HCT116 (cell line): ENCODE results near the gene LRRC32. TPM values are rescaled to one million over a fixed set of nuclear protein-coding genes. Genes with fewer than 3 reads are reported as not detected.

ENCODE experiments used
- ATAC-seq: fragments of 200-7000 bp; cut with Tn5 transposase; 2 replicates; pipeline ENCODE4 v1.9.1; 2020; ENCODE audit warnings: mild to moderate bottlenecking, moderate library complexity
- BruUV-seq: library from RNA; stranded (reverse); fragments of 400-500 nt; replicated peaks from 2 replicates; lab custom pipeline; 2021; lab: Mats Ljungman, UMichigan
- CTCF ChIA-PET: fragments of 300-600 bp; sonication (Branson Sonifier 250); formaldehyde crosslinking; loops from one replicate; lab custom pipeline; 2021; ENCODE audit warnings: antibody characterized with exemption; lab: Charles Lee
- POLR2A ChIA-PET: fragments of 300-600, 350-600 bp; sonication (Branson Sonifier 250); formaldehyde crosslinking; loops from one replicate; lab custom pipeline; 2021; ENCODE audit warnings: antibody characterized with exemption; lab: Charles Lee
- RAD21 ChIA-PET, 2 experiments: fragments of 300-600 bp; sonication (Branson Sonifier 250); formaldehyde crosslinking; loops; one replicate each; lab custom pipeline; 2023; ENCODE audit warnings: low total read pairs in 2 of 2; ENCODE audit not compliant: uncharacterized antibody in 2 of 2, unreplicated experiment in 2 of 2, low non-redundant PET in 1 of 2; lab: Charles Lee
- DNase-seq: peaks from one replicate; pipeline ENCODE4 v3.0.0-alpha.2; 2010; ENCODE audit warnings: low read depth, low spot score
- H2AFZ ChIP-seq: fragments of 200-600 bp; shearing (Covaris generic), sonication (generic); 2 replicates; pipeline ENCODE4 v1.6.1; 2017; ENCODE audit warnings: low read depth, mixed run types, mixed read lengths, antibody characterized with exemption, low read length; ENCODE audit not compliant: poor library complexity, severe bottlenecking
- H3K27ac ChIP-seq: 2 replicates; pipeline ENCODE4 v1.5.1; 2012; ENCODE audit warnings: low read depth, low read length
- H3K27me3 ChIP-seq: fragments of 200-600 bp; sonication (generic); 2 replicates; pipeline ENCODE4 v1.6.1; 2016; ENCODE audit warnings: mixed run types, low read length, mixed read lengths; ENCODE audit not compliant: insufficient read depth
- H3K36me3 ChIP-seq, 2 experiments: fragments of 200-500 bp in 1 of 2; fragments of 200-600 bp in 1 of 2; sonication (Bioruptor generic) in 1 of 2; sonication (generic) in 1 of 2; 2 replicates each; pipeline versions ENCODE4 v1.5.1 to v1.6.1; 2014 to 2016; ENCODE audit warnings: low read length in 2 of 2, inconsistent platforms in 1 of 2, mixed read lengths in 1 of 2, mixed run types in 1 of 2; ENCODE audit not compliant: insufficient read depth in 2 of 2, control insufficient read depth in 1 of 2
- H3K4me1 ChIP-seq, 2 experiments: fragments of 200-600 bp in 1 of 2; sonication (generic) in 1 of 2; 2 replicates each; pipeline versions ENCODE4 v1.5.1 to v1.6.1; 2012 to 2017; ENCODE audit warnings: low read length in 2 of 2, inconsistent platforms in 1 of 2, mild to moderate bottlenecking in 1 of 2, mixed read lengths in 1 of 2, mixed run types in 1 of 2, moderate library complexity in 1 of 2; ENCODE audit not compliant: insufficient read depth in 2 of 2, control insufficient read depth in 1 of 2
- H3K4me2 ChIP-seq: fragments of 200-600 bp; sonication (generic); 2 replicates; pipeline ENCODE4 v1.6.1; 2017; ENCODE audit warnings: mixed run types, low read length, mixed read lengths
- H3K4me3 ChIP-seq, 2 experiments: fragments of 200-600 bp in 1 of 2; sonication (generic) in 1 of 2; replicated peaks in 1 of 2; 2 replicates each; pipeline ENCODE4 v1.5.1; 2011 to 2016; ENCODE audit warnings: low read length in 2 of 2, control low read depth in 1 of 2, low read depth in 1 of 2, mild to moderate bottlenecking in 1 of 2, mixed read lengths in 1 of 2, mixed run types in 1 of 2
- H3K79me2 ChIP-seq: fragments of 200-600 bp; sonication (generic); 2 replicates; pipeline ENCODE4 v1.6.1; 2017; ENCODE audit warnings: mild to moderate bottlenecking, mixed run types, low read length, moderate library complexity, mixed read lengths; ENCODE audit not compliant: insufficient read depth
- H3K9ac ChIP-seq: fragments of 200-600 bp; sonication (generic); 2 replicates; pipeline ENCODE4 v1.6.1; 2016; ENCODE audit warnings: low read length, mixed read lengths
- H3K9me2 ChIP-seq: fragments of 200-600 bp; sonication (generic), shearing (Covaris generic); 2 replicates; pipeline ENCODE4 v1.6.1; 2017; ENCODE audit warnings: mixed run types, mild to moderate bottlenecking, moderate library complexity; ENCODE audit not compliant: insufficient read depth
- H3K9me3 ChIP-seq, 2 experiments: fragments of 200-500 bp in 1 of 2; fragments of 200-600 bp in 1 of 2; sonication (Bioruptor generic) in 1 of 2; sonication (generic) in 1 of 2; 2 replicates each; pipeline ENCODE4 v1.6.1; 2014 to 2017; ENCODE audit warnings: low read length in 2 of 2, mixed read lengths in 2 of 2, inconsistent platforms in 1 of 2, low read depth in 1 of 2, mild to moderate bottlenecking in 1 of 2, mixed run types in 1 of 2, moderate library complexity in 1 of 2; ENCODE audit not compliant: control insufficient read depth in 1 of 2, insufficient read depth in 1 of 2
- H4K20me1 ChIP-seq: fragments of 200-600 bp; sonication (generic), shearing (Covaris generic); 2 replicates; pipeline ENCODE4 v1.6.1; 2017; ENCODE audit warnings: mixed run types, mild to moderate bottlenecking, moderate library complexity; ENCODE audit not compliant: insufficient read depth
- CBX3 ChIP-seq: IDR thresholded peaks from 2 replicates; pipeline ENCODE4 v1.6.1; 2012; ENCODE audit warnings: low read depth
- CEBPB ChIP-seq: IDR thresholded peaks from 2 replicates; pipeline ENCODE4 v1.6.1; 2012; ENCODE audit warnings: low read depth
- CTCF ChIP-seq, 3 experiments: fragments of 200-600 bp in 1 of 3; sonication (generic) in 1 of 3; IDR thresholded peaks in 2 of 3; conservative IDR thresholded peaks in 1 of 3; 2 replicates each; pipeline ENCODE4 v1.5.1; 2012 to 2017; ENCODE audit warnings: low read depth in 2 of 3, low read length in 2 of 3, antibody characterized with exemption in 1 of 3, borderline replicate concordance in 1 of 3, control low read depth in 1 of 3, mild to moderate bottlenecking in 1 of 3, mixed read lengths in 1 of 3, mixed run types in 1 of 3, moderate library complexity in 1 of 3; ENCODE audit not compliant: insufficient read depth in 1 of 3
- ELF1 ChIP-seq: IDR thresholded peaks from 2 replicates; pipeline ENCODE4 v1.6.1; 2012; ENCODE audit warnings: low read depth, borderline replicate concordance
- FOSL1 ChIP-seq: IDR thresholded peaks from 2 replicates; pipeline ENCODE4 v1.6.1; 2012; ENCODE audit warnings: low read depth
- POLR2AphosphoS5 ChIP-seq: IDR thresholded peaks from 2 replicates; pipeline ENCODE4 v1.6.1; 2011; ENCODE audit warnings: mild to moderate bottlenecking, low read depth, low read length, moderate library complexity
- SP1 ChIP-seq: IDR thresholded peaks from 2 replicates; pipeline ENCODE4 v1.6.1; 2012; ENCODE audit warnings: low read depth
- TCF7L2 ChIP-seq: IDR thresholded peaks from 2 replicates; pipeline ENCODE4 v1.7.0; 2011; ENCODE audit warnings: borderline replicate concordance, inconsistent platforms; ENCODE audit not compliant: insufficient read depth, insufficient read length; ENCODE audit errors: extremely low read depth
- ZBTB33 ChIP-seq: IDR thresholded peaks from 2 replicates; pipeline ENCODE4 v1.6.1; 2011; ENCODE audit warnings: mild to moderate bottlenecking, low read length, moderate library complexity; ENCODE audit not compliant: insufficient replicate concordance; ENCODE audit errors: extremely low read depth
- ZNF274 ChIP-seq: fragments of 200-500 bp; sonication (Bioruptor generic); IDR thresholded peaks from 2 replicates; pipeline ENCODE4 v1.6.1; 2014; ENCODE audit warnings: mild to moderate bottlenecking, low read depth, low read length, inconsistent platforms
- intact Hi-C: fragments of 100-400 bp; cut with micrococcal nuclease; formaldehyde crosslinking; loops from 2 replicates; pipeline ENCODE4 v1.10.0; 2022
- total RNA-seq: library from RNA; stranded (reverse); gene quantifications from one replicate; pipeline ENCODE4 v1.2.1, GENCODE V29; 2021; ENCODE audit not compliant: unreplicated experiment

LRRC32 gene
- total RNA-seq, 1 experiment from 2014 or later: 0.54 TPM

GRCh38 chr11:76704171-76704948 lies 33.8 kb upstream of the LRRC32 start:
- ChIA-PET RAD21 (no interaction called here), CTCF (interaction anchor here (0.9 kb wide), 1 partner anchor 18 kb away, joined by 3 read pairs; no protein-coding TSS in a partner anchor), POLR2A (no interaction called here)
- Histone ChIP-seq H2AFZ (no peak overlapping the region), H3K4me3 (no peak overlapping the region), H3K9me3 (no peaks in the 10 kb centered on the region), H3K36me3 (no peaks in the 10 kb centered on the region), H3K4me2 (no peak overlapping the region), H4K20me1 (no peaks in the 10 kb centered on the region), H3K9ac (no peak overlapping the region), H3K27ac (no peak overlapping the region), H3K27me3 (no peaks in the 10 kb centered on the region), H3K9me2 (no peaks in the 10 kb centered on the region), H3K79me2 (no peaks in the 10 kb centered on the region), H3K4me1 (peaks cover 33 to 39% of the 10 kb centered on the region in 2 experiments)
- TF ChIP-seq CEBPB (no peak), CTCF (IDR thresholded peaks at IDR 0.05 in 2 of 3, conservative IDR thresholded peaks at IDR 0.05 in 1 of 3; ENCODE audit: borderline replicate concordance in 1 of 3, insufficient read depth in 1 of 3, low read depth in 2 of 3, low read length in 2 of 3) (no peak), CBX3 (no peak)
- DNase-seq (no peak), ATAC-seq (no peak)
- intact Hi-C loops: no loop called here
- BruUV-seq: no TSS peak

DNA sequence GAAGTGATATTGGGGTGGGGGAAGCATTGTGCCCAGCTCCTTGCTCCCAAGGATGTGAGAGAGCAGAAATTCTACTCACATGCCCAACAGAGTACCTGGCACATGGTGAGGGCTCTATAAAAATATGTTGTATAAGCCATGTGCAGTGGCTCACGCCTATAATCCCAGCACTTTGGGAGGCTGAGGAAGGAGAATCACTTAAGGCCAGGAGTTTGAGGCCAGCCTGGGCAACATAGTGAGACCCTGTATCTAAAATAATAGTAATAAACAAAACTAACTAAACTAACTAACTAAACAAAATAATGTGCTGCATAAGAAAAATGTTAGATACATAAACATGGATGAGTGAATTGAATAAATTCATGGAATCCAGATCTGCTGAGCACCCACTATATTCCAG lies 33.2 kb upstream of the LRRC32 start:
- ATAC-seq: no peak
- Histone ChIP-seq H3K27me3 (no peaks in the 10 kb centered on the region), H3K4me1 (peaks cover 40 to 46% of the 10 kb centered on the region in 2 experiments), H3K9ac (no peak overlapping the region), H3K4me2 (no peak overlapping the region), H2AFZ (no peak overlapping the region), H3K4me3 (no peak overlapping the region), H4K20me1 (no peaks in the 10 kb centered on the region), H3K27ac (no peak overlapping the region), H3K79me2 (no peaks in the 10 kb centered on the region), H3K9me2 (no peaks in the 10 kb centered on the region), H3K9me3 (no peaks in the 10 kb centered on the region), H3K36me3 (no peaks in the 10 kb centered on the region)
- no TSS peak for BruUV-seq
- TF ChIP-seq TCF7L2 (no peak), ZNF274 (no peak), POLR2AphosphoS5 (no peak), ELF1 (no peak), SP1 (no peak), ZBTB33 (no peak), FOSL1 (no peak)
- CTCF ChIA-PET: interaction anchor here (0.9 to 1.9 kb wide), 2 partner anchors 18 kb away, joined by 3 to 7 read pairs; no protein-coding TSS in a partner anchor
- intact Hi-C loops: no loop called here
- POLR2A ChIA-PET: no interaction called here
- RAD21 ChIA-PET: no interaction called here
- no peak for DNase-seq
